OCI-LY1 (cell line): ENCODE results near the gene TBXT.

Experiments
- H2AFZ ChIP-seq: fragments of 200-600 bp; sonication (generic), shearing (Covaris generic); 2 replicates; pipeline ENCODE4 v1.6.0; 2014; ENCODE audit warnings: antibody characterized with exemption, mild to moderate bottlenecking, low read length
- H3F3A ChIP-seq: fragments of 200-600 bp; sonication (generic), shearing (Covaris generic); 2 replicates; pipeline ENCODE4 v1.6.0; 2014; ENCODE audit warnings: mild to moderate bottlenecking, antibody characterized with exemption, low read length, moderate library complexity; ENCODE audit not compliant: insufficient read depth
- H3K27ac ChIP-seq: fragments of 200-600 bp; sonication (generic); 2 replicates; pipeline ENCODE4 v1.5.1; 2014; ENCODE audit warnings: low read length, mixed run types, mild to moderate bottlenecking, low read depth; ENCODE audit not compliant: poor library complexity, severe bottlenecking
- H3K27me3 ChIP-seq: fragments of 200-600 bp; sonication (generic); 2 replicates; pipeline ENCODE4 v1.6.0; 2014; ENCODE audit warnings: antibody characterized with exemption, mild to moderate bottlenecking, low read length, moderate library complexity; ENCODE audit not compliant: insufficient read depth
- H3K36me3 ChIP-seq: fragments of 200-600 bp; sonication (generic); 2 replicates; pipeline ENCODE4 v1.6.1; 2014; ENCODE audit warnings: mild to moderate bottlenecking, antibody characterized with exemption, low read length, moderate library complexity, mixed read lengths; ENCODE audit not compliant: insufficient read depth
- H3K4me1 ChIP-seq: fragments of 200-600 bp; sonication (generic); 2 replicates; pipeline ENCODE4 v1.5.1; 2014; ENCODE audit warnings: mild to moderate bottlenecking, low read length, moderate library complexity; ENCODE audit not compliant: insufficient read depth, severe bottlenecking
- H3K4me2 ChIP-seq: fragments of 200-600 bp; sonication (generic), shearing (Covaris generic); 2 replicates; pipeline ENCODE4 v1.6.1; 2014; ENCODE audit warnings: low read length
- H3K4me3 ChIP-seq: fragments of 200-600 bp; sonication (generic); 2 replicates; pipeline ENCODE4 v1.5.1; 2014; ENCODE audit warnings: low read length, low read depth, mild to moderate bottlenecking, mixed read lengths; ENCODE audit not compliant: poor library complexity, severe bottlenecking
- H3K79me2 ChIP-seq: fragments of 200-600 bp; shearing (Covaris generic); 2 replicates; pipeline ENCODE4 v1.6.1; 2016; ENCODE audit warnings: mixed run types, low read length, mixed read lengths; ENCODE audit not compliant: insufficient read depth
- H3K9ac ChIP-seq: fragments of 200-600 bp; sonication (generic), shearing (Covaris generic); 2 replicates; pipeline ENCODE4 v1.6.1; 2014; ENCODE audit warnings: mild to moderate bottlenecking, low read length, mixed read lengths
- H3K9me2 ChIP-seq: fragments of 200-600 bp; sonication (generic), shearing (Covaris generic); 2 replicates; pipeline ENCODE4 v1.6.1; 2014; ENCODE audit warnings: low read depth, mild to moderate bottlenecking, low read length, mixed read lengths
- H3K9me3 ChIP-seq: fragments of 200-600 bp; shearing (Covaris generic); 2 replicates; pipeline ENCODE4 v1.6.1; 2014; ENCODE audit warnings: low read length, mixed read lengths
- H4K20me1 ChIP-seq: fragments of 200-600 bp; sonication (generic), shearing (Covaris generic); 2 replicates; pipeline ENCODE4 v1.6.0; 2016; ENCODE audit warnings: mild to moderate bottlenecking, low read length; ENCODE audit not compliant: insufficient read depth
- EZH2 ChIP-seq: fragments of 200-600 bp; sonication (generic), shearing (Covaris generic); IDR thresholded peaks from 2 replicates; pipeline ENCODE4 v1.8.0; 2017; ENCODE audit warnings: borderline replicate concordance, mixed run types, mild to moderate bottlenecking, antibody characterized with exemption, low read length, moderate library complexity, mixed read lengths
- TF ChIP-seq, protein P1 (sequence below): fragments of 200-600 bp; sonication (generic), shearing (Covaris generic); IDR thresholded peaks from 2 replicates; pipeline ENCODE4 v1.5.1; 2017; ENCODE audit warnings: mild to moderate bottlenecking, antibody characterized with exemption, low read length, moderate library complexity, mixed read lengths

TBXT gene

DNA sequence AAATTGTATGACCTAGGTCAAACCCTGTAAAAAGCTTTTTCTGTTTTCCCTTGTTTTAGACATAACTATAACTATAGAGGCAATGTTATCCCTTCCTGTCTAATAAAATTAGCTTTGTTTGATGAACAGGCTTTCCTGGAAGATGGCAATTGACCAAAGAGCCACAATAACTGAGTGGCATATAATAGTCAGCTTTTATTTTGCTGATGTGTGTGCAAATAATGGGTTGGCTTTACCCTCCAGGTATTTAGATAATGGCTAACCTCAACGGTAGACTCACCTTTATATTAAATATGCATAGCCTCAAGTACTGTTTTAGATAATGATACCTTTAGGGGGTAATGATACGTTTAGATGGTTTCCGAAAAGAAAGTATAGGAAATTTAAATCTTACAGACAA, 15.0 kb downstream of the TBXT start:
- H2AFZ ChIP-seq, result no peak overlapping the region
- no peak overlapping the region for H3K27ac ChIP-seq
- no peaks in the 10 kb centered on the region for H3K36me3 ChIP-seq
- H3K79me2 ChIP-seq, result no peaks in the 10 kb centered on the region
- H3K4me1 ChIP-seq, result no peaks in the 10 kb centered on the region
- H3K4me3 ChIP-seq, result no peak overlapping the region
- no peak overlapping the region for H3K4me2 ChIP-seq
- no peak overlapping the region for H3K9ac ChIP-seq
- H3K9me2 ChIP-seq, result no peaks in the 10 kb centered on the region
- no peaks in the 10 kb centered on the region for H4K20me1 ChIP-seq
- TF ChIP-seq, protein P1, sequence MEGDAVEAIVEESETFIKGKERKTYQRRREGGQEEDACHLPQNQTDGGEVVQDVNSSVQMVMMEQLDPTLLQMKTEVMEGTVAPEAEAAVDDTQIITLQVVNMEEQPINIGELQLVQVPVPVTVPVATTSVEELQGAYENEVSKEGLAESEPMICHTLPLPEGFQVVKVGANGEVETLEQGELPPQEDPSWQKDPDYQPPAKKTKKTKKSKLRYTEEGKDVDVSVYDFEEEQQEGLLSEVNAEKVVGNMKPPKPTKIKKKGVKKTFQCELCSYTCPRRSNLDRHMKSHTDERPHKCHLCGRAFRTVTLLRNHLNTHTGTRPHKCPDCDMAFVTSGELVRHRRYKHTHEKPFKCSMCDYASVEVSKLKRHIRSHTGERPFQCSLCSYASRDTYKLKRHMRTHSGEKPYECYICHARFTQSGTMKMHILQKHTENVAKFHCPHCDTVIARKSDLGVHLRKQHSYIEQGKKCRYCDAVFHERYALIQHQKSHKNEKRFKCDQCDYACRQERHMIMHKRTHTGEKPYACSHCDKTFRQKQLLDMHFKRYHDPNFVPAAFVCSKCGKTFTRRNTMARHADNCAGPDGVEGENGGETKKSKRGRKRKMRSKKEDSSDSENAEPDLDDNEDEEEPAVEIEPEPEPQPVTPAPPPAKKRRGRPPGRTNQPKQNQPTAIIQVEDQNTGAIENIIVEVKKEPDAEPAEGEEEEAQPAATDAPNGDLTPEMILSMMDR, result no peak
- TF ChIP-seq EZH2, result no peak
- H3K27me3 ChIP-seq, result no peaks in the 10 kb centered on the region
- no peaks in the 10 kb centered on the region for H3K9me3 ChIP-seq
- H3F3A ChIP-seq, result no peaks in the 10 kb centered on the region

DNA sequence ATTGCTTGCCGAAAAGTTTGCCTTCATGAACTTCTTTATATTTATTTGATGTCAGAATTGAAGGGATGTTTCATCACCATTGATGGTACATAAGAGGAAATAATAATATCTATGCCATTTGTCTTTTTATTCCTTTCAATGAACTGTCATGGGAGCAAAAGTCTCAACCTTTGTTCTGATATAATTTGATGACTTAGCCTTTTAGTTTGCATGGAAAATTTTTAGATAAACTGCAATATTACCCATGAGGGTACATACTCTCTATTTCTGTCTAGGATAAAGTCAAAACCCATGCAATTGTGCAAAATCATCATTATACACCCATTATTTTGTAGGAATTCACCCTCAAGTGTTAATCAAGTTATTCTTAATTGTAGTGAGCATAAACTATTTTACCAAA, 15.9 kb downstream of the TBXT start:
- Histone ChIP-seq H3K4me3 (no peak overlapping the region), H3F3A (no peaks in the 10 kb centered on the region), H3K4me2 (no peak overlapping the region), H3K9me2 (no peaks in the 10 kb centered on the region), H3K9me3 (no peaks in the 10 kb centered on the region), H3K27ac (no peak overlapping the region), H2AFZ (no peak overlapping the region), H3K27me3 (no peaks in the 10 kb centered on the region), H3K4me1 (no peaks in the 10 kb centered on the region), H3K36me3 (no peaks in the 10 kb centered on the region), H3K9ac (no peak overlapping the region), H4K20me1 (no peaks in the 10 kb centered on the region), H3K79me2 (no peaks in the 10 kb centered on the region)
- TF ChIP-seq EZH2, result no peak
- TF ChIP-seq, protein P1, result no peak

DNA sequence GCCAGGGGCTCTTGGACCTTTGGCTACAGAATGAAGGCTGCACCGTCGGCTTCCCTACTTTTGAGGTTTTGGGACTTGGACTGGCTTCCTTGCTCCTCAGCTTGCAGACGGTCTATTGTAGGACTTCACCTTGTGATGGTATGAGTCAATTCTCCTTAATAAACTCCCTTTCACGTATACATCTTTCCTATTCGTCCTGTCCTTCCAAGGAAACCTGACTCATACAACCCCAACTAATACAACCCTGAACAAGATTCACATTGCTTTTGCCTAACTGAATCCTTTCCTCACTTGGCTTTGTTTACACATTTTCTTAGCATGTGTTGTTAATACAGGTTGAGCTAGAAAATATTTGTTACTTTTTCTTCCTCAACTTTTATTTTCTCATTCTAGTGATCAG, 21.9 kb downstream of the TBXT start:
- no peak overlapping the region for H3K27ac ChIP-seq
- H3K4me2 ChIP-seq, result no peak overlapping the region
- H3K4me3 ChIP-seq, result no peak overlapping the region
- no peaks in the 10 kb centered on the region for H3F3A ChIP-seq
- no peaks in the 10 kb centered on the region for H3K4me1 ChIP-seq
- H3K9me3 ChIP-seq, result no peaks in the 10 kb centered on the region
- H3K9me2 ChIP-seq, result no peaks in the 10 kb centered on the region
- H2AFZ ChIP-seq, result no peak overlapping the region
- H3K79me2 ChIP-seq, result no peaks in the 10 kb centered on the region
- TF ChIP-seq, protein P1, result no peak
- no peak for TF ChIP-seq EZH2
- H4K20me1 ChIP-seq, result no peaks in the 10 kb centered on the region
- no peaks in the 10 kb centered on the region for H3K27me3 ChIP-seq
- H3K36me3 ChIP-seq, result no peaks in the 10 kb centered on the region
- H3K9ac ChIP-seq, result no peak overlapping the region
